ENCODE measurements around the gene SPDL1.

SPDL1 gene

DNA sequence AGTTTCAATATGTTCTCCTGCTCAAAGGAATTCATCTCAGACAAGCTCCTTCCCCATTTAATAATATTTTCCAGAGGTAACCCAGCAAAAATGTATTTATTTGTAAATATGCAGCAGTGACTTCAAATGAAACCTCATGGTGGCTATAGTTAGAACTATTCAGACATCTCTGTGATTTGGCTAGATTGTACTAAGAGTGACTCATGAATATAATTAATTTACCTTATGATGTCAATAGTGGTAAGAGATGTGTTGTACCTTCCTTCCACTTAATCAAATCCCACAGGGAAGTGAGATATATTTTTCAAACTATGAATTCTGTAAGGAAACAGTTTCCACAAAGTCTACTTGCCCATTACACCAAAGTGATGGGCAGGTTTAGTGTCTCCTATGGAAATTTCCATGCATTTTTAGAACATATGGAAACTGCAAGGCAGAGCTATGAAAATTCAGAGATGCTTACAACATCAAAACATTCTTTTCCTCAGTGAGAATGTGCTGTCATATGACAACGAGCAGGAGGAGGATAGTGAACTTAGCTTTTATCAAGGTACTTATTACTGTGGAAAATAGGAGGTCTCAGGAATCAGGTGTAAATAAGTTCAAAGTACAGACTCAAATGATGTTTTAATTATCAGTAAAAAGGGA is 34.0 kb upstream of the SPDL1 start:
- H3K4me1 ChIP-seq (ENCODE audit: control insufficient read depth, insufficient read depth, low read length, poor library complexity, severe bottlenecking) = peaks cover 6% of the 10 kb centered on the region
- H3K4me3 ChIP-seq (ENCODE audit: extremely low read depth, insufficient read depth, low read length, poor library complexity, severe bottlenecking) = no peak overlapping the region
- H3K36me3 ChIP-seq (ENCODE audit: control insufficient read depth, insufficient read depth, low read length) = no peaks in the 10 kb centered on the region
- H3K27ac ChIP-seq (ENCODE audit: low read depth, low read length, severe bottlenecking) = no peak overlapping the region
- H3K9me3 ChIP-seq (ENCODE audit: control insufficient read depth, low read length) = no peaks in the 10 kb centered on the region
- no CpG with 5 or more reads among the region's 1 CpG for WGBS, 2 experiments (ENCODE audit: insufficient coverage in 2 of 2)

DNA sequence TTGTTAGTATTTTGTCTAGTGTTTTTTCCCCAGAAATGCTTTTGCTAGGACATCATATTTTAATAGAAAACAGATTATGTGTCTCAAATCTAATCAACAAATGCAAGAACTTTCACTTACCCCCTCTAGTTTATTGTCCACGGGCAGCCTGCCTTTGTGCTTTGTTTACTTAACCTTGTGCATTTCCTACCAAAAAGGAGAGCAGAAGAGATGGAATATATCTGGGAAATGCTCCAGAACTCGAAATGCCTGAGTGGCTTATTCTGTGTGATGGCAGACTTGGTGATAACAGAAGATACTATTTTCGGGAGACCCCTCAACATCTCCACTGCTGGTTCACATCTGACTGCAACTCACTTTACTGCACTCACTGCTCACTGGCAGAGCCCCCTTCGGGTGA is 33.3 kb upstream of the SPDL1 start:
- H3K9me3 ChIP-seq (ENCODE audit: control insufficient read depth, low read length) = no peaks in the 10 kb centered on the region
- H3K36me3 ChIP-seq (ENCODE audit: control insufficient read depth, insufficient read depth, low read length) = no peaks in the 10 kb centered on the region
- H3K27ac ChIP-seq (ENCODE audit: low read depth, low read length, severe bottlenecking) = no peak overlapping the region
- H3K4me3 ChIP-seq (ENCODE audit: extremely low read depth, insufficient read depth, low read length, poor library complexity, severe bottlenecking) = no peak overlapping the region
- WGBS, 2 experiments (ENCODE audit: insufficient coverage in 2 of 2) = 100% methylated on average over 1 of the region's 4 CpGs; no CpG with 5 or more reads in 1 of the 2 experiments
- H3K4me1 ChIP-seq (ENCODE audit: control insufficient read depth, insufficient read depth, low read length, poor library complexity, severe bottlenecking) = peaks cover 6% of the 10 kb centered on the region

DNA sequence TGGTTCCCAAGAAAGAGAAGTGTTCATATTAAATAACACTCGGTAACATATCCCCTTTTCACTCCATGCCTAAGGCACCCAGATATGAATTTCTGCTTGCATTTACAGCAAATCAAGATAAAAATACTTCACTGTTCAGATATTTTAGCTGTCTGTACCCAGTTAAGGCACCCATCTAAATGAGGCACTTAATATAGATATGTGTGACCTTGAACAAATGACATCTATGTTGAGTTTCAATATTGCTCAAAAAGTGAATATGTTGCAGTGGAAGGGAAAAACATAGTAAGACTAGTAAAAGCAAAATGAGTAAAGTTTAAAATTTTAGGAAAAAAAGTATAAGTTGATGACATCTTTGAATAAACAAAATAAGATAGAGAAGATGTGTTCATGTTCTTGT is 32.4 kb upstream of the SPDL1 start:
- WGBS, 2 experiments (ENCODE audit: insufficient coverage in 2 of 2) = 80% methylated on average over 1 of the region's 1 CpG; no CpG with 5 or more reads in 1 of the 2 experiments
- no peak overlapping the region for H3K4me3 ChIP-seq (ENCODE audit: extremely low read depth, insufficient read depth, low read length, poor library complexity, severe bottlenecking)

DNA sequence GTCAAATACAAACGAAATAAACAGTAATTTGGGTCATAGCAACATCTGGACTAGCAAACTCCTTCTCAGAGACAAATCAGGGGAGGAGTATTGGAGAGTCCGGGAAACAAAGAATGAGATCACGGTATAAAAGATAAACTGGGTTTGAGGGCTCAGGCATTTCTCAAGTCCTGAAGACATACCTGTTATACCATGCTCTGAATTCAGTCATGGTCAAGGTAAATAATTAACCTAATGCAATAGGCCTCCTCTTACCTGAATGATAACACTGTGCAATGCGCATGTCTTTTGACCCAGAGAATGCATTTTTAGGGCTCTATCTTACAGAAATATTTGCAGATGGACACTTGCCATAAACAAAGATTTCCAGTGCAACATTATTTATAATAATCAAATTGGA is 31.9 kb upstream of the SPDL1 start:
- Histone ChIP-seq H3K27ac (ENCODE audit: low read depth, low read length, severe bottlenecking) (no peak overlapping the region), H3K4me1 (ENCODE audit: control insufficient read depth, insufficient read depth, low read length, poor library complexity, severe bottlenecking) (peaks cover 6% of the 10 kb centered on the region), H3K36me3 (ENCODE audit: control insufficient read depth, insufficient read depth, low read length) (no peaks in the 10 kb centered on the region), H3K4me3 (ENCODE audit: extremely low read depth, insufficient read depth, low read length, poor library complexity, severe bottlenecking) (no peak overlapping the region), H3K9me3 (ENCODE audit: control insufficient read depth, low read length) (peaks cover under 1% of the 10 kb centered on the region)
- 78 to 90% methylated on average over 2 to 3 of the region's 4 CpGs for WGBS, 2 experiments (ENCODE audit: insufficient coverage in 2 of 2)

More for the DNA sequence above, 32.4 kb upstream of the SPDL1 start:
- Histone ChIP-seq H3K27ac (ENCODE audit: low read depth, low read length, severe bottlenecking) (no peak overlapping the region), H3K4me1 (ENCODE audit: control insufficient read depth, insufficient read depth, low read length, poor library complexity, severe bottlenecking) (peaks cover 6% of the 10 kb centered on the region), H3K36me3 (ENCODE audit: control insufficient read depth, insufficient read depth, low read length) (no peaks in the 10 kb centered on the region), H3K9me3 (ENCODE audit: control insufficient read depth, low read length) (no peaks in the 10 kb centered on the region)

DNA sequence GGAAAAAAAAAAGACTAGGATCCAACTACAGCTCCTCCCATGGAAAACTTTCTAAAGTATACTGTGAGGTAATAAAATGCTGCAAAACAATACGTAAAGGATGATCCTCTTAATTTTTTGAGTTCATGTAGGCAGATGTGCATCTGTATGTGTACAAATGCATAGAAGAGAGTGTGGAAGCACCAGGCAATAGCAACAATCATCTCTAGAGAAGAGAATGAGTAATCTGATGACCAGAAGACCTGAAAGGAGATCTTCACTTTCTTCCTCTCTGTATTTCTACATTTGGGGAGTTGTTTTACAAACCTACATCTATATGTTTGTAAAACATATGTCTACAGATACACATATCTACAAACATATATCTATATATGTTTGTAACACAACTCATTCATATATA is 29.3 kb upstream of the SPDL1 start:
- Histone ChIP-seq H3K36me3 (ENCODE audit: control insufficient read depth, insufficient read depth, low read length) (no peaks in the 10 kb centered on the region), H3K4me3 (ENCODE audit: extremely low read depth, insufficient read depth, low read length, poor library complexity, severe bottlenecking) (no peak overlapping the region)
- 60% methylated on average over 1 of the region's 1 CpG; no CpG with 5 or more reads in 1 of the 2 experiments for WGBS, 2 experiments (ENCODE audit: insufficient coverage in 2 of 2)

DNA sequence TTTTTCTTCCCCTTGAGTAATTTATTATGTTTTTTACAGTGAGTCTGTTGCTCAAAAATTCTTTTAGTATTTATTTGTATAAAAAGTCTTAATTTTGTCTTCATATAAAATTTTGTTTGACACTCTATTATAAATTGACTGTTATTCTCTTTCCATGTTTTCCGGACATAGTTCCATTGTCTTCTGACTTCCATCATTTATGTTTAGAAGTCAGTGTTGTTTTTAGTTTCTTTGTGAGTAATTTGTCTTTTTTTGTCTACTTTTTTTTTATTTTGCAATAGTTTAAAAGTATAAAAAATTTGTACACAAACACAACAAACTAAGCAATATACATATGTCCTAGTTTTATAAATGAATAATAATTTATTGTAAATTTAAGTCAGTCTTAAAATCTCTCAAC is 25.7 kb upstream of the SPDL1 start:
- Histone ChIP-seq H3K9me3 (ENCODE audit: control insufficient read depth, low read length) (peaks cover 17% of the 10 kb centered on the region), H3K4me3 (ENCODE audit: extremely low read depth, insufficient read depth, low read length, poor library complexity, severe bottlenecking) (no peak overlapping the region), H3K27ac (ENCODE audit: low read depth, low read length, severe bottlenecking) (no peak overlapping the region), H3K36me3 (ENCODE audit: control insufficient read depth, insufficient read depth, low read length) (no peaks in the 10 kb centered on the region), H3K4me1 (ENCODE audit: control insufficient read depth, insufficient read depth, low read length, poor library complexity, severe bottlenecking) (no peaks in the 10 kb centered on the region)
- no CpG with 5 or more reads among the region's 1 CpG for WGBS, 2 experiments (ENCODE audit: insufficient coverage in 2 of 2)

More for the DNA sequence above, 29.3 kb upstream of the SPDL1 start:
- H3K4me1 ChIP-seq (ENCODE audit: control insufficient read depth, insufficient read depth, low read length, poor library complexity, severe bottlenecking) = no peaks in the 10 kb centered on the region
- no peak overlapping the region for H3K27ac ChIP-seq (ENCODE audit: low read depth, low read length, severe bottlenecking)
- H3K9me3 ChIP-seq (ENCODE audit: control insufficient read depth, low read length) = peaks cover 14% of the 10 kb centered on the region

DNA sequence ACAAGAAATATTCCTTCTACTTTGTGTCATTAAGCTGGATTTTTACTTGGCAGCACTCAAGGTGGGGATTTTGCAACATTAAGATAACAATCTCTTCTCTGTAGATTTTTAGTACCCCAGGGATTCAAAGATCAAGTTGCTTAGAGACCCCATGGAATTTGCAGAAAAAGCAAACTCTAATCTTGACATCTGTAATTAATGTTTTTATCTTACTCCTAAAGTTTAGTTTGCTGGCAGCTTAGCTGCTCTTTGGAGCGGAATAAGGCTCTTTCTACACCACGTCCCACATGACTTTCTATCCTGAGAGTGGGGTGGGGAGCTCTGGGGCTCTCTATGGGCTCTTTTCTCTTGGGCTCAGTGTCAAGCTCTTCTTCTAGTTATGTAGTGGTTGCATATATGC is 21.7 kb upstream of the SPDL1 start:
- Histone ChIP-seq H3K27ac (ENCODE audit: low read depth, low read length, severe bottlenecking) (no peak overlapping the region), H3K4me1 (ENCODE audit: control insufficient read depth, insufficient read depth, low read length, poor library complexity, severe bottlenecking) (no peaks in the 10 kb centered on the region), H3K4me3 (ENCODE audit: extremely low read depth, insufficient read depth, low read length, poor library complexity, severe bottlenecking) (no peak overlapping the region), H3K36me3 (ENCODE audit: control insufficient read depth, insufficient read depth, low read length) (no peaks in the 10 kb centered on the region), H3K9me3 (ENCODE audit: control insufficient read depth, low read length) (peaks cover 14% of the 10 kb centered on the region)
- WGBS, 2 experiments (ENCODE audit: insufficient coverage in 2 of 2) = 80% methylated on average over 1 of the region's 2 CpGs; no CpG with 5 or more reads in 1 of the 2 experiments

DNA sequence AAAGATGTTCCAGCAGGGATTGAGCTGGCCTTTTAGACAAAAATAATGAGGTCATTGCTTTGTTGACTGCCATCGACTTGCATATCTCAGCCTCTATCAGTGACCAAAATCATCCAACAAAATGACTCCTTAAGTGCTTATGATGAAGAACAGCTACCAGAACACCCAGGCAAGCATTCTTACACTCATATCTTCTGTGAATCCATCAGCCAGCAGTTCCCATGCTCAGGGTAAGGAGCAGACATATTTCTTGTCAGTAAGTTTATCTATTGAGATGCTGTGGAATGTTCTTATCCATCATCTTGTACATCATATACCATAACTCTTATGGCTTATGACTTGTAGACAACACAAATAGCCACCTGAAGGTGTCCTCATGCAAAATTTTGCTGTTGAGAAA is 20.2 kb upstream of the SPDL1 start:
- no peaks in the 10 kb centered on the region for H3K36me3 ChIP-seq (ENCODE audit: control insufficient read depth, insufficient read depth, low read length)
- peaks cover 9% of the 10 kb centered on the region for H3K9me3 ChIP-seq (ENCODE audit: control insufficient read depth, low read length)
- H3K27ac ChIP-seq (ENCODE audit: low read depth, low read length, severe bottlenecking) = no peak overlapping the region
- WGBS, 2 experiments (ENCODE audit: insufficient coverage in 2 of 2) = no CpG with 5 or more reads among the region's 1 CpG
- no peaks in the 10 kb centered on the region for H3K4me1 ChIP-seq (ENCODE audit: control insufficient read depth, insufficient read depth, low read length, poor library complexity, severe bottlenecking)
- no peak overlapping the region for H3K4me3 ChIP-seq (ENCODE audit: extremely low read depth, insufficient read depth, low read length, poor library complexity, severe bottlenecking)

DNA sequence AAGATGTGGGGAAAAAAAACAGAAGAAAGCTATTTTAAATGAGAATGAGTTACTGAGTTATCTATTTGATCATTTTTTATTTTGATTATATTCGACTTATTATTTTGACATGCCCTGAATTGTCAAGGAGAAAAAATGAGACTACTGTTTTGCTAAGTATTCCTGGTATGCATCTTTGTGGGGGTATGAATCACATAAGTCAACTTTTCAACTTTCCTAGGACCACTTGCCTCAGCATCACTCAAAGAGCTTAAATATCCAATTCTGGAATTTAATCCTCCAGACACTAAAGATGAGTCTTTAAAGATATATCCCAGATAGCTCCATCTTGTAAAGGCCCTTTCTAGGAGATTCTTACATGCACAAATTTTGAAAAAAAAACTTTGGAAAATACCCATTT is 17.4 kb upstream of the SPDL1 start:
- no peaks in the 10 kb centered on the region for H3K4me1 ChIP-seq (ENCODE audit: control insufficient read depth, insufficient read depth, low read length, poor library complexity, severe bottlenecking)
- H3K9me3 ChIP-seq (ENCODE audit: control insufficient read depth, low read length) = no peaks in the 10 kb centered on the region
- no CpG with 5 or more reads among the region's 1 CpG for WGBS, 2 experiments (ENCODE audit: insufficient coverage in 2 of 2)
- H3K27ac ChIP-seq (ENCODE audit: low read depth, low read length, severe bottlenecking) = no peak overlapping the region
- H3K36me3 ChIP-seq (ENCODE audit: control insufficient read depth, insufficient read depth, low read length) = no peaks in the 10 kb centered on the region
- H3K4me3 ChIP-seq (ENCODE audit: extremely low read depth, insufficient read depth, low read length, poor library complexity, severe bottlenecking) = no peak overlapping the region

DNA sequence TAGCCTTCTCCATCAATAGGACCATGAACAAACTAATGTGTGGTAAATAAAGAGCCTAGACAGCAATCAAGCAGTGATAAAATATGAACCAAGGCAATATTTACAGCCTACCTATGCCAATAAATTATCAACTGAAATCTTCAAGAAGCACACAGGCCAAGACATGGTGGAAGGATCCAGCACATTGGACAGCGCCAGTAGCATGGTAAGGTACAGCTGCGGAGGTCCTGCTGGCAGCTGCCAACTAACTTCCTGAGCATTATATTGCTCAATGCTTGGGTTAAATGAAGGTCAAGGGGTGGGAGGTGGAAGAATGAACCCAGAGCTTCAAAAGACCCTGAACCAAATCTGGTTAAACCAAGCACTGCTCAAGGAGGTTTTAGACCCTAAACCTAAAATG is 16.5 kb upstream of the SPDL1 start:
- Histone ChIP-seq H3K4me3 (ENCODE audit: extremely low read depth, insufficient read depth, low read length, poor library complexity, severe bottlenecking) (no peak overlapping the region), H3K36me3 (ENCODE audit: control insufficient read depth, insufficient read depth, low read length) (no peaks in the 10 kb centered on the region), H3K27ac (ENCODE audit: low read depth, low read length, severe bottlenecking) (no peak overlapping the region), H3K4me1 (ENCODE audit: control insufficient read depth, insufficient read depth, low read length, poor library complexity, severe bottlenecking) (no peaks in the 10 kb centered on the region), H3K9me3 (ENCODE audit: control insufficient read depth, low read length) (no peaks in the 10 kb centered on the region)
- WGBS, 2 experiments (ENCODE audit: insufficient coverage in 2 of 2) = 40 to 83% methylated on average over 2 of the region's 2 CpGs

DNA sequence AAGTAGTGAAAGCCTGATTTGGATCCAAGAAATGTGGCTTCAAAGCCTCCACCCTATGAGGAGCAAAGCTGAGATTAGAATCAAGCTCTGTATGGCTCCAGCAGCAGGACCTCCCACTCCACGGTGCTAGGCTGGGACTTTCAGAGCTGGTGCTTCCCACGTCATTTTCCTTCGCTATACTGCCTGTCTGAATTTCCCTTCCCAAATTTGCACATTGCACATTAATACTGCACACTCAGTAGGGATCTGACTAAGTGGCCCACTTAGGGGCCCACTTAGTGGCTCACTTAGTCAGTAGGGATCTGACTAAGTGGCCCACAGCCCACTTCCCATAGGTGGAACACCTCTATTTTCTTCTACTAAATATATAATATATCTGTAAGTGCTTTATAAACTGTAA is 14.1 kb upstream of the SPDL1 start:
- WGBS, 2 experiments (ENCODE audit: insufficient coverage in 2 of 2) = 86% methylated on average over 3 of the region's 3 CpGs
- H3K36me3 ChIP-seq (ENCODE audit: control insufficient read depth, insufficient read depth, low read length) = no peaks in the 10 kb centered on the region

More for the DNA sequence above, 14.1 kb upstream of the SPDL1 start:
- Histone ChIP-seq H3K4me1 (ENCODE audit: control insufficient read depth, insufficient read depth, low read length, poor library complexity, severe bottlenecking) (no peaks in the 10 kb centered on the region), H3K4me3 (ENCODE audit: extremely low read depth, insufficient read depth, low read length, poor library complexity, severe bottlenecking) (no peak overlapping the region), H3K27ac (ENCODE audit: low read depth, low read length, severe bottlenecking) (no peak overlapping the region), H3K9me3 (ENCODE audit: control insufficient read depth, low read length) (no peaks in the 10 kb centered on the region)

Measured in mesodermal cell (in vitro differentiated cells).